Jurkat, Clone E6-1 (cell line): ENCODE measurements around the gene CYBA.
"Not testable (repeated sequence)": the region's sequence is repeated elsewhere in the genome, so short reads cannot be mapped to it uniquely, and the experiment has no call there.

ENCODE experiments used
- DNase-seq: peaks from one replicate; pipeline ENCODE4 v3.0.0-alpha.2; 2011; ENCODE audit warnings: low read depth, low spot score
- H3K4me3 ChIP-seq: 2 replicates; pipeline ENCODE4 v1.5.1; 2011; ENCODE audit warnings: mild to moderate bottlenecking, low read length, control low read depth, moderate library complexity

The CYBA gene

GRCh38 chr16:88687254-88687576, 36.4 kb upstream of the CYBA start:
- H3K4me3 ChIP-seq = no peak overlapping the region
- no peak for DNase-seq

- peak within 1 kb of the TSS; percentile 52 for H3K4me3 ChIP-seq
- DNase-seq = no peak
Observed at GRCh38 chr16:88686439-88687253, 35.8 kb upstream of the CYBA start, which contains the start of gene SNAI3. TSS of gene SNAI3 (minus strand) at chr16:88686507. CDS start at chr16:88686406, 101 bp downstream.

GRCh38 chr16:88686062-88686438, 35.2 kb upstream of the CYBA start:
- H3K4me3 ChIP-seq = peak overlapping the region; percentile 52
- DNase-seq = no peak

GRCh38 chr16:88685156-88686061, 34.6 kb upstream of the CYBA start:
- no peak for DNase-seq

GRCh38 chr16:88684569-88685155, 33.8 kb upstream of the CYBA start:
- no peak for DNase-seq
- no peak overlapping the region for H3K4me3 ChIP-seq

More at GRCh38 chr16:88685156-88686061, 34.6 kb upstream of the CYBA start:
- H3K4me3 ChIP-seq = peak overlapping the region; percentile 52

- no peak overlapping the region for H3K4me3 ChIP-seq
- DNase-seq = peak; percentile 53
Observed at GRCh38 chr16:88681709-88682451, 31.0 kb upstream of the CYBA start.

- H3K4me3 ChIP-seq = no peak overlapping the region
- DNase-seq = no peak
Observed at GRCh38 chr16:88681084-88681680, 30.3 kb upstream of the CYBA start.

- DNase-seq = no peak
- H3K4me3 ChIP-seq = no peak overlapping the region
Observed at GRCh38 chr16:88680554-88681083, 29.8 kb upstream of the CYBA start.

- no peak for DNase-seq
- H3K4me3 ChIP-seq = no peak overlapping the region
Observed at GRCh38 chr16:88678224-88678979, 27.5 kb upstream of the CYBA start.

GRCh38 chr16:88677721-88678120, 26.9 kb upstream of the CYBA start:
- H3K4me3 ChIP-seq = no peak overlapping the region
- no peak for DNase-seq

GRCh38 chr16:88676502-88677242, 25.8 kb upstream of the CYBA start:
- DNase-seq = no peak
- no peak overlapping the region for H3K4me3 ChIP-seq

GRCh38 chr16:88673716-88674379, 23.0 kb upstream of the CYBA start:
- no peak for DNase-seq
- H3K4me3 ChIP-seq = no peak overlapping the region

GRCh38 chr16:88672776-88673175, 21.9 kb upstream of the CYBA start:
- no peak overlapping the region for H3K4me3 ChIP-seq
- no peak for DNase-seq

- DNase-seq = no peak
- H3K4me3 ChIP-seq = no peak overlapping the region
Observed at GRCh38 chr16:88671806-88672205, 21.0 kb upstream of the CYBA start.

- no peak overlapping the region for H3K4me3 ChIP-seq
- no peak for DNase-seq
Observed at GRCh38 chr16:88669980-88670379, 19.1 kb upstream of the CYBA start.

GRCh38 chr16:88669493-88669892, 18.6 kb upstream of the CYBA start:
- DNase-seq, H3K4me3 ChIP-seq: not testable (repeated sequence)

- DNase-seq = no peak
- H3K4me3 ChIP-seq = no peak overlapping the region
Observed at GRCh38 chr16:88667461-88667860, 16.6 kb upstream of the CYBA start.
